Upper lobe of left lung (tissue), 4 donors: ENCODE data around the gene ZNF565.

Source experiments
- CTCF ChIP-seq, 6 experiments: fragments of 450-650 bp in 4 of 6; fragments of 200-600 bp in 2 of 6; sonication (generic) in 2 of 6; IDR thresholded peaks; one replicate each; pipeline ENCODE4 v1.5.1; 2016 to 2019; ENCODE audit warnings: antibody characterized with exemption in 6 of 6
- EP300 ChIP-seq, 4 donors: sonication (generic); formaldehyde crosslinking; IDR thresholded peaks; one replicate each; pipeline ENCODE4 v1.5.1; 2017; ENCODE audit warnings: antibody characterized with exemption in 4 of 4, control low read depth in 2 of 4
- POLR2A ChIP-seq, 4 donors: fragments of 450-650 bp; IDR thresholded peaks; one replicate each; pipeline ENCODE4 v1.5.1; 2016 to 2017; ENCODE audit warnings: antibody characterized with exemption in 4 of 4, mild to moderate bottlenecking in 2 of 4
- POLR2AphosphoS5 ChIP-seq, 2 donors: sonication (generic); formaldehyde crosslinking; IDR thresholded peaks; one replicate each; pipeline ENCODE4 v1.5.1; 2017; ENCODE audit warnings: antibody characterized with exemption in 2 of 2

GRCh38 chr19:36136964-36137686 lies 77.3 kb downstream of the ZNF565 start:
- no peak for TF ChIP-seq CTCF (IDR thresholded peaks at IDR 0.05)
- TF ChIP-seq POLR2AphosphoS5 (IDR thresholded peaks at IDR 0.05): peak; percentile 23 to 60
- TF ChIP-seq POLR2A (IDR thresholded peaks at IDR 0.05): peak in 1 of 4 donors; percentile 48
- TF ChIP-seq EP300 (IDR thresholded peaks at IDR 0.05): no peak
